K562 (cell line): ENCODE results near the gene LMBR1. TPM values are rescaled to one million over a fixed set of nuclear protein-coding genes. Genes with fewer than 3 reads are reported as not detected.

Experiments used
- ATAC-seq: fragments of 200-7000 bp; cut with Tn5 transposase; 3 replicates; pipeline ENCODE4 v1.9.1; 2020; ENCODE audit warnings: moderate library complexity
- BruUV-seq: library from RNA; stranded (reverse); fragments of 400-500 nt; replicated peaks from 2 replicates; lab custom pipeline; 2021; lab: Mats Ljungman, UMichigan
- CTCF ChIA-PET: fragments of 300-600 bp; formaldehyde crosslinking; extraction: SDS; loops from one replicate; lab custom pipeline; 2021; ENCODE audit warnings: low intra/inter-chr PET ratio; lab: Yijun Ruan, JAX
- POLR2A ChIA-PET: fragments of 300-600, 350-650 bp; sonication (Branson Sonifier 250); formaldehyde crosslinking; extraction: SDS; loops from one replicate; lab custom pipeline; 2021; ENCODE audit warnings: antibody characterized with exemption, inconsistent platforms; lab: Yijun Ruan, JAX
- DNase-seq, 4 experiments: peaks; one replicate each; pipeline versions ENCODE4 v3.0.0 to v3.0.0-alpha.2; 2011 to 2018; ENCODE audit warnings: low spot score in 3 of 4, mixed read lengths in 3 of 4; ENCODE audit errors: extremely low read depth in 1 of 4
- FAIRE-seq: peaks from 2 replicates; lab custom pipeline; 2011; peaks lifted over from hg19 to GRCh38; lab: Jason Lieb, UNC
- H2AFZ ChIP-seq: 2 replicates; pipeline ENCODE4 v1.6.0; 2011; ENCODE audit warnings: low read depth, low read length, control low read depth, inconsistent platforms
- H3K27ac ChIP-seq: fragments of 200-600 bp; 3 replicates; pipeline ENCODE4 v1.8.0; 2011; ENCODE audit warnings: low read depth, mild to moderate bottlenecking, control low read depth, inconsistent platforms, low read length, moderate library complexity, mixed read lengths; ENCODE audit errors: extremely low read depth
- H3K27me3 ChIP-seq, 2 experiments: fragments of 300-600 bp in 1 of 2; 2 replicates in 1 of 2; 3 replicates in 1 of 2; pipeline versions ENCODE4 v1.6.0 to v1.8.0; 2011; ENCODE audit warnings: inconsistent platforms in 2 of 2, low read length in 2 of 2, mild to moderate bottlenecking in 1 of 2, mixed read lengths in 1 of 2, moderate library complexity in 1 of 2; ENCODE audit not compliant: control insufficient read depth in 2 of 2, insufficient read depth in 2 of 2
- H3K36me3 ChIP-seq: fragments of 300-600 bp; 3 replicates; pipeline ENCODE4 v1.8.0; 2011; ENCODE audit warnings: mild to moderate bottlenecking, low read length, inconsistent platforms; ENCODE audit not compliant: control insufficient read depth, insufficient read depth
- H3K4me1 ChIP-seq, 2 experiments: fragments of 200-600 bp in 1 of 2; replicated peaks in 1 of 2; 2 replicates in 1 of 2; 3 replicates in 1 of 2; pipeline versions ENCODE4 v1.5.1 to v1.8.0; 2011; ENCODE audit warnings: inconsistent platforms in 2 of 2, low read length in 2 of 2, mild to moderate bottlenecking in 1 of 2, mixed read lengths in 1 of 2, moderate library complexity in 1 of 2; ENCODE audit not compliant: control insufficient read depth in 2 of 2, insufficient read depth in 2 of 2
- H3K4me2 ChIP-seq: 2 replicates; pipeline ENCODE4 v1.6.1; 2011; ENCODE audit warnings: low read length, control low read depth, inconsistent platforms, mixed read lengths; ENCODE audit not compliant: insufficient read depth
- H3K4me3 ChIP-seq: fragments of 200-600 bp; sonication (generic), shearing (Covaris generic); 2 replicates; pipeline ENCODE4 v1.5.1; 2016; ENCODE audit warnings: control low read depth, inconsistent platforms
- H3K79me2 ChIP-seq: fragments of 200-600 bp; 3 replicates; pipeline ENCODE4 v1.8.0; 2011; ENCODE audit warnings: low read length, inconsistent platforms; ENCODE audit not compliant: control insufficient read depth, insufficient read depth
- H3K9ac ChIP-seq, 2 experiments: 2 replicates each; pipeline versions ENCODE4 v1.6.0 to v1.6.1; 2011; ENCODE audit warnings: low read depth in 2 of 2, low read length in 2 of 2, control low read depth in 1 of 2, inconsistent platforms in 1 of 2, mild to moderate bottlenecking in 1 of 2, mixed read lengths in 1 of 2; ENCODE audit not compliant: insufficient read depth in 1 of 2
- H3K9me1 ChIP-seq: one replicate; pipeline ENCODE4 v1.6.0; 2011; ENCODE audit warnings: inconsistent platforms, mild to moderate bottlenecking, low read length, moderate library complexity; ENCODE audit not compliant: control insufficient read depth, insufficient read depth
- H3K9me3 ChIP-seq: replicated peaks from 2 replicates; pipeline ENCODE4 v1.5.1; 2011; ENCODE audit warnings: low read depth, low read length, inconsistent platforms; ENCODE audit not compliant: control insufficient read depth, insufficient read depth
- H4K20me1 ChIP-seq: replicated peaks from 2 replicates; pipeline ENCODE4 v1.6.1; 2011; ENCODE audit warnings: low read length, inconsistent platforms, mixed read lengths; ENCODE audit not compliant: control insufficient read depth, insufficient read depth
- MYNN ChIP-seq, 2 experiments: sonication (generic); formaldehyde crosslinking in 1 of 2; IDR thresholded peaks; 2 replicates each; pipeline versions ENCODE4 v1.5.0 to v1.6.1; 2016 to 2020; ENCODE audit warnings: antibody characterized with exemption in 1 of 2, missing genetic modification reagents in 1 of 2
- NR2C2 ChIP-seq, 2 experiments: fragments of 200-800 bp in 1 of 2; sonication (Bioruptor generic) in 1 of 2; sonication (generic) in 1 of 2; formaldehyde crosslinking in 1 of 2; IDR thresholded peaks; 2 replicates each; pipeline versions ENCODE4 v1.6.1 to v1.8.0; 2016 to 2022; ENCODE audit warnings: mild to moderate bottlenecking in 1 of 2, missing compliant biosample characterization in 1 of 2, missing genetic modification characterization in 1 of 2, missing genetic modification reagents in 1 of 2
- POLR2B ChIP-seq: fragments of 450-650 bp; IDR thresholded peaks from 2 replicates; pipeline ENCODE4 v1.6.1; 2018; ENCODE audit warnings: low read depth; ENCODE audit not compliant: partially characterized antibody
- PTTG1 ChIP-seq: fragments of 450-650 bp; IDR thresholded peaks from 2 replicates; pipeline ENCODE4 v1.6.1; 2016; ENCODE audit warnings: low read depth, mild to moderate bottlenecking, missing genetic modification characterization, missing compliant biosample characterization
- ZNF124 ChIP-seq: sonication (generic); formaldehyde crosslinking; IDR thresholded peaks from 2 replicates; pipeline ENCODE4 v1.8.1; 2022; ENCODE audit warnings: missing genetic modification reagents
- ZNF217 ChIP-seq: sonication (generic); formaldehyde crosslinking; IDR thresholded peaks from 2 replicates; pipeline ENCODE4 v1.8.0; 2022; ENCODE audit warnings: mild to moderate bottlenecking, missing genetic modification reagents
- ZNF3 ChIP-seq: fragments of 250-450 bp; sonication (Bioruptor Pico); IDR thresholded peaks from 2 replicates; pipeline ENCODE4 v1.5.0; 2021; ENCODE audit warnings: mild to moderate bottlenecking, moderate library complexity
- WGBS: fragments of 100-300 bp; shearing (Covaris generic); methylation state at CpG from one replicate; pipeline ENCODE4 v1.1.6; 2016; ENCODE audit warnings: low coverage, mixed read lengths; ENCODE audit not compliant: insufficient coverage; ENCODE audit errors: missing lambda C conversion rate; 5-methylcytosine and 5-hydroxymethylcytosine counted together
- in situ Hi-C: fragments of 300-500 bp; cut with MboI; formaldehyde crosslinking; loops from 4 replicates; pipeline ENCODE4 v1.15.0; 2018; ENCODE audit warnings: inconsistent platforms, mixed read lengths
- intact Hi-C: fragments of 100-400 bp; cut with micrococcal nuclease; formaldehyde crosslinking; loops from 2 replicates; pipeline ENCODE4 v1.14.2; 2022
- polyA plus RNA-seq, 8 experiments: library from polyadenylated mRNA; depleted of rRNA in 4 of 8; stranded (reverse) in 5 of 8; unstranded in 3 of 8; fragments of >200 nt; fragmentation: Nextera tagmentation in 2 of 8; fragmentation: Illumina TruSeq in 1 of 8; extraction: Ambion mirVana in 2 of 8; extraction: Trizol in 1 of 8; gene quantifications; 2 replicates each; pipeline versions ENCODE4 v1.2.1 to v1.2.3, GENCODE V29; 2011 to 2014; ENCODE audit warnings: inconsistent platforms in 1 of 8, missing spikeins in 1 of 8
- total RNA-seq, 7 experiments: library from RNA; depleted of rRNA in 6 of 7; stranded (reverse); fragments of >200 nt in 6 of 7; fragmentation: Illumina TruSeq in 2 of 7; extraction: Trizol in 2 of 7; gene quantifications; 2 replicates each; pipeline versions ENCODE4 v1.2.1 to v1.2.3, GENCODE V29; 2011 to 2021; ENCODE audit warnings: low replicate concordance in 1 of 7

The LMBR1 gene
- total and polyA plus RNA-seq, 9 of the 15 experiments (the other 6 are each of a cell fraction or from before 2014, with no cell fraction given) = 7.7 to 90.0 (median 59.9) TPM

GRCh38 chr7:156739596-156739995 is 153.4 kb downstream of the LMBR1 start:
- no TSS peak for BruUV-seq
- no peaks in the 10 kb centered on the region for H3K27me3 ChIP-seq
- ChIA-PET CTCF (interaction anchor here (0.7 kb wide), 1 partner anchor 365 kb away, joined by 3 read pairs; no protein-coding TSS in a partner anchor), POLR2A (no interaction called here)
- no peaks in the 10 kb centered on the region for H3K9me3 ChIP-seq
- TF ChIP-seq POLR2B (no peak), MYNN (IDR thresholded peaks at IDR 0.05) (no peak), MYNN (CRISPR knock-in tag; IDR thresholded peaks at IDR 0.05) (no peak), PTTG1 (tag) (no peak), NR2C2 (CRISPR knock-in tag; IDR thresholded peaks at IDR 0.05) (no peak), NR2C2 (tag; IDR thresholded peaks at IDR 0.05) (no peak), ZNF3 (no peak), ZNF124 (CRISPR knock-in tag) (no peak), ZNF217 (CRISPR knock-in tag) (no peak)
- TF ChIP-seq, all 486 proteins: peak for 0
- Histone ChIP-seq H3K4me3 (no peak overlapping the region), H3K4me1 (no peaks in the 10 kb centered on the region), H4K20me1 (no peaks in the 10 kb centered on the region), H3K36me3 (peaks cover 4% of the 10 kb centered on the region; the same call in 1 of the 3 replicates), H3K9me1 (no peaks in the 10 kb centered on the region), H3K27ac (no peak overlapping the region), H2AFZ (no peak overlapping the region), H3K79me2 (no peaks in the 10 kb centered on the region), H3K9ac (no peak overlapping the region), H3K4me2 (no peak overlapping the region)
- in situ Hi-C loops = no loop called here
- ATAC-seq (no peak), FAIRE-seq (no peak), DNase-seq (no peak)
- intact Hi-C loops = no loop called here
- WGBS = 92% methylated on average over 5 of the region's 5 CpGs
